Activated CD8-positive, alpha-beta memory T cell treated with anti-CD3 and anti-CD28 coated beads for 48 hours (primary cell): ENCODE measurements around the gene ANKRD18A.
"Not testable (repeated sequence)": the region's sequence is repeated elsewhere in the genome, so short reads cannot be mapped to it uniquely, and the experiment has no call there.

Experiments
- DNase-seq, 3 experiments: peaks; one replicate each; pipeline ENCODE4 v3.0.0-alpha.2; 2020; ENCODE audit warnings: low read depth in 2 of 3, low spot score in 2 of 3

Gene ANKRD18A

GRCh38 chr9:38629511-38629910, 9.1 kb upstream of the ANKRD18A start:
- DNase-seq, result no peak

GRCh38 chr9:38626006-38626405, 5.6 kb upstream of the ANKRD18A start:
- DNase-seq, result no peak

- no peak for DNase-seq
Measured at GRCh38 chr9:38622951-38623350, 2.6 kb upstream of the ANKRD18A start.

- DNase-seq, result peak in 1 of 3 experiments; percentile 1
Measured at GRCh38 chr9:38622288-38622674, 1.9 kb upstream of the ANKRD18A start.

- DNase-seq, result peak in 2 of 3 experiments; percentile 10 to 12
Measured at GRCh38 chr9:38621434-38622287, 1.3 kb upstream of the ANKRD18A start.

- peak in 1 of 3 experiments; percentile 2 for DNase-seq
Measured at GRCh38 chr9:38619556-38620447, 594 bp downstream of the ANKRD18A start.

GRCh38 chr9:38598029-38598745, 22.2 kb downstream of the ANKRD18A start:
- DNase-seq, result not testable (repeated sequence)

- DNase-seq, result not testable (repeated sequence)
Measured at GRCh38 chr9:38595117-38595516, 25.3 kb downstream of the ANKRD18A start.

- DNase-seq, result not testable (repeated sequence)
Measured at GRCh38 chr9:38591346-38592063, 28.9 kb downstream of the ANKRD18A start.

GRCh38 chr9:38583765-38584164, 36.6 kb downstream of the ANKRD18A start:
- not testable (repeated sequence) for DNase-seq

- DNase-seq, result not testable (repeated sequence)
Measured at GRCh38 chr9:38580112-38580511, 40.3 kb downstream of the ANKRD18A start.

- DNase-seq, result not testable (repeated sequence)
Measured at GRCh38 chr9:38576181-38576580, 44.2 kb downstream of the ANKRD18A start.

- not testable (repeated sequence) for DNase-seq
Measured at GRCh38 chr9:38566048-38566447, 54.3 kb downstream of the ANKRD18A start.

GRCh38 chr9:38565178-38565577, 55.2 kb downstream of the ANKRD18A start:
- DNase-seq, result not testable (repeated sequence)

GRCh38 chr9:38563911-38564310, 56.5 kb downstream of the ANKRD18A start:
- not testable (repeated sequence) for DNase-seq

GRCh38 chr9:38561134-38561533, 59.3 kb downstream of the ANKRD18A start:
- not testable (repeated sequence) for DNase-seq

- DNase-seq, result not testable (repeated sequence)
Measured at GRCh38 chr9:38559172-38559571, 61.2 kb downstream of the ANKRD18A start.

GRCh38 chr9:38557746-38558145, 62.6 kb downstream of the ANKRD18A start:
- DNase-seq, result not testable (repeated sequence)

GRCh38 chr9:38554966-38555365, 65.4 kb downstream of the ANKRD18A start:
- DNase-seq, result not testable (repeated sequence)

- not testable (repeated sequence) for DNase-seq
Measured at GRCh38 chr9:38553019-38553418, 67.4 kb downstream of the ANKRD18A start.
